Measurements from ENCODE around the gene NDUFV1.
"Not testable (repeated sequence)": the region's sequence is repeated elsewhere in the genome, so short reads cannot be mapped to it uniquely, and the experiment has no call there.

DNA sequence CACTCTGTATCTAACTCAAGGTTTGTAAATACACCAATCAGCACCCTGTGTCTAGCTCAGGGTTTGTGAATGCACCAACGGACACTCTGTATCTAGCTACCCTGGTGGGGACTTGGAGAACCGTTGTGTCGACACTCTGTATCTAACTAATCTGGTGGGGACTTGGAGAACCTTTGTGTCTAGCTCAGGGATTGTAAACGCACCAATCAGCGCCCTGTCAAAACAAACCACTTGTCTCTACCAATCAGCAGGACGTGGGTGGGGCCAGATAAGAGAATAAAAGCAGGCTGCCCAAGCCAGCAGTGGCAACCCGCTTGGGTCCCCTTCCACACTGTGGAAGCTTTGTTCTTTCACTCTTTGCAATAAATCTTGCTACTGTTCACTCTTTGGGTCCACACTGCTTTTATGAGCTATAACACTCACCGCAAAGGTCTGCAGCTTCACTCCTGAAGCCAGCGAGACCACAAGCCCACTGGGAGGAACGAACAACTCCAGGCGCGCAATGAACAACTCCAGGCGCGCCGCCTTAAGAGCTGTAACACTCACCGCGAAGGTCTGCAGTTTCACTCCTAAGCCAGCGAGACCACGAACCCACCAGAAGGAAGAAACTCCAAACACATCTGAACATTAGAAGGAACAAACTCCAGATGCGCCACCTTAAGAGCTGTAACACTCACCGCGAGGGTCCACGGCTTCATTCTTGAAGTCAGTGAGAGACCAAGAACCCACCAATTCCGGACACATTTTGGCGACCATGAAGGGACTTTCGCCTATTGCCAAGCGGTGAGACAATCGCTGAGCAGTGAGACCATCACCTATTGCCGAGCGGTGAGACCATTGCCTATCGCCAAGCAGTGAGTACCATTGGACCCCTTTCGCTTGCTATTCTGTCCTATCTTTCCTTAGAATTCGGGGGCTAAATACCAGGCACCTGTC, 13.2 kb downstream of the NDUFV1 start:
- not testable (repeated sequence) for TF ChIP-seq CTCF (IDR thresholded peaks at IDR 0.05; ENCODE audit: borderline replicate concordance, extremely low read depth, low read length, poor library complexity, severe bottlenecking); EZH2 (IDR thresholded peaks at IDR 0.05; ENCODE audit: borderline replicate concordance, low read depth, low read length, severe bottlenecking)

All from DND-41 (cell line).